GM19395 (cell line): Measurements from ENCODE around the gene PRPS1.
"Not testable (repeated sequence)": the region's sequence is repeated elsewhere in the genome, so short reads cannot be mapped to it uniquely, and the experiment has no call there.

Source experiments
- ATAC-seq: cut with Tn5 transposase; IDR thresholded peaks from one replicate; pipeline ENCODE4 v1.9.1; 2021; ENCODE audit warnings: mild to moderate bottlenecking, moderate library complexity; ENCODE audit not compliant: unreplicated experiment

PRPS1 gene

GRCh38 chrX:107627838-107628661, at the start of gene PRPS1:
TSS of gene PRPS1 (plus strand) at chrX:107628510. CDS start at chrX:107628629, 119 bp downstream.
- peak; percentile 98 for ATAC-seq

- no peak for ATAC-seq
Measured at GRCh38 chrX:107579956-107580355, 48.4 kb upstream of the PRPS1 start.

- no peak for ATAC-seq
Measured at GRCh38 chrX:107581923-107582322, 46.4 kb upstream of the PRPS1 start.

- ATAC-seq = no peak
Measured at GRCh38 chrX:107589243-107589642, 39.1 kb upstream of the PRPS1 start.

- no peak for ATAC-seq
Measured at GRCh38 chrX:107596651-107597050, 31.7 kb upstream of the PRPS1 start.

- ATAC-seq = no peak
Measured at GRCh38 chrX:107597264-107597663, 31.0 kb upstream of the PRPS1 start.

GRCh38 chrX:107597791-107598190, 30.5 kb upstream of the PRPS1 start:
- ATAC-seq = no peak

- no peak for ATAC-seq
Measured at GRCh38 chrX:107599450-107599861, 28.9 kb upstream of the PRPS1 start.

GRCh38 chrX:107600366-107600765, 27.9 kb upstream of the PRPS1 start:
- no peak for ATAC-seq

GRCh38 chrX:107601326-107601725, 27.0 kb upstream of the PRPS1 start:
- no peak for ATAC-seq

- no peak for ATAC-seq
Measured at GRCh38 chrX:107601759-107602158, 26.6 kb upstream of the PRPS1 start.

- ATAC-seq = no peak
Measured at GRCh38 chrX:107602694-107603239, 25.5 kb upstream of the PRPS1 start.

- no peak for ATAC-seq
Measured at GRCh38 chrX:107603429-107604159, 24.7 kb upstream of the PRPS1 start.

- ATAC-seq = not testable (repeated sequence)
Measured at GRCh38 chrX:107609061-107609460, 19.2 kb upstream of the PRPS1 start.

GRCh38 chrX:107610667-107611066, 17.6 kb upstream of the PRPS1 start:
- ATAC-seq = no peak

- ATAC-seq = no peak
Measured at GRCh38 chrX:107619885-107620322, 8.4 kb upstream of the PRPS1 start.

- no peak for ATAC-seq
Measured at GRCh38 chrX:107624893-107625292, 3.4 kb upstream of the PRPS1 start.

- ATAC-seq = no peak
Measured at GRCh38 chrX:107625739-107626138, 2.6 kb upstream of the PRPS1 start.

GRCh38 chrX:107626481-107626880, 1.8 kb upstream of the PRPS1 start:
- no peak for ATAC-seq

- ATAC-seq = no peak
Measured at GRCh38 chrX:107626916-107627315, 1.4 kb upstream of the PRPS1 start.

GRCh38 chrX:107628662-107629539, 591 bp downstream of the PRPS1 start:
- ATAC-seq = peak; percentile 51
